ENCODE measurements around the gene SUDS3.
"Not testable (repeated sequence)": the region's sequence is repeated elsewhere in the genome, so short reads cannot be mapped to it uniquely, and the experiment has no call there.

The SUDS3 gene

DNA sequence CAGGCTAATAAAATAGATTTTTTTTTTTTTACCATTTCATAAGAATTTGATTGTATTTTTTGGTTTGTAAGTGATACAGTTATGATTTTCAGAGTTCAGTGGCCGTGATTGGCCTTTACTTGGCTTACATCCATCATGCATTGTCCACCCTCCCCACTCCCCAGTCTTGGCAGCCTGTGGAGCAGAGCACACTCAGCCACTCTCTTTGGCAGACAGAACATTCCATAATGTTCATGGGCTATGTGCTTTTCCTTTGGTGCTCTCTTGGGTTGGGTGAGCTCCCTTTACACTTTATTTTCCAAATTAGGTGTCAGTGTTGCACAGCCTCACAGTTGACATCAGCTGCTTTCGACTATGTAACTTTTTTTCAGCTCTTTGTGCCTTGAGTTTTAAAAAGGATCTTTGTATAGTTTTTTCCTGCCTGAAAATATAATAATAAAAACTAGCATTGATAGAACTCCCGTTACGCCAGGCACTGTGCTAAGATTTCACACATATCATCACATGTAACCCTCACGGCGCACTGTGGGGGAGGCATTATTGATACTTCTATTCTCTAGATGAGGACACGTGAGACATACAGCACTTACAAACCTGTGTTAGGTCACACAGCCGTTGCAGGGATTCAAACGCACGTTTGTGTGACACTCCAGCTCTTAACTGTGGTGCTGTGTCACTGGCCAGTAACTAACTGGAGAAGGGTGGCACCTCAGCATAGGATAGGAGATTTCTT, 21.5 kb downstream of the SUDS3 start:
- no peak for DNase-seq (ENCODE audit: low read depth in 2 of 2)

DNA sequence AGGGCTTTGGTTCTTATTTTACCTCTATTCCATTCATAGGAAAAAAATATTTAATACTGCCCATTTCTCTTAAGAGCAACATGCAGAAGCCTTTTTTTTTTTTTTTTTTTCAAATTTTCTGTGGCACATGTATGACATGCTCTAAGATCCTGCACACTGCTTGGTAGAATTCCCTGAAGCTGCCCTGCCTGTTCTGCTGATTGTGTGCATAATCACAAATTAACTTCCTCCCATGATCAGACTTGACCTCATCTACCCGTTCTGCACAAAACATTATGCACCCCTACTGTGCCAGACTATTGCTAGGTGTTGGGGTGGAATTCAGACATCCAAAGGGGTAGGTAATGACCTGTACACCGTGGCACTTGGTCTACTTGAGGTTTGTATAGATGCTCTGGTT, 22.2 kb downstream of the SUDS3 start:
- no peak for DNase-seq (ENCODE audit: low read depth in 2 of 2)

DNA sequence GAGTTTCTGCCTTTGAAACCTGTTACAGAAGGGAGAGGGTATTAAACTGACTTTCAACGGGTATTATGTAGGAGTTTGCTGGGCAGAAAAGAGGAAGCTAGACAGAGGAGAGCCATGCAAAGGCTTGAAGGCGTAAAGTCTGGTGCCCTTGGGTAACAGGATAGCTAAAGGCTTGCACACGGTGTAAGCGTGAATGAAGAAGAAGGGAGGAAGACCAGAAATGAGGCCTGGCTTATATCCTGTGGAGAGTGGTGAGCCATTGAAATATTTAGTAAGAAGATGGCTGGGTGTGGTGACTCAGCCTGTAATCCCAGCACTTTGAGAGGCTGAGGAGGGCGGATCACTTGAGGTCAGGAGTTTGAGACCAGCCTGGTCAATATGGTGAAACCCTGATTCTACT, 22.6 kb downstream of the SUDS3 start:
- no peak for DNase-seq (ENCODE audit: low read depth in 2 of 2)

DNA sequence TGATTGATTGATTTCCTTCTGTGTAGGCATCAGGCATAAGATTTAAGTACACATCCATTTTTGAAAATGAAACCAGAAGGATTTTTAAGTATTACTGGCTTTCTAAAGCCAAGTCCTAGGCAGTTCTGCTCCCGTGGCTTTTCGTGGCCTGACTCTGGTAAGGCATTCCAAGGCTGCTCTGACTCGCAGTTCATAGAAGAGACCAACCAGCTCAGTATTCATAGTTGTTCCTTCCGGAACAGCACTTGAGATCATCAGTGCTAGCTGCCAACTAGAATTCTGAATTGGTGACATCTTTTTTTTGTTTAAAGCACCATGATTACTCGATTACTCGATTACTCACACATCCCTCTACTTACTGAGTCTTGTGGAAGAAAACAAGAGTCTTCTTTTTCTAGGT, 25.9 kb downstream of the SUDS3 start:
- DNase-seq (ENCODE audit: low read depth in 2 of 2): peak; percentile 46 to 47

DNA sequence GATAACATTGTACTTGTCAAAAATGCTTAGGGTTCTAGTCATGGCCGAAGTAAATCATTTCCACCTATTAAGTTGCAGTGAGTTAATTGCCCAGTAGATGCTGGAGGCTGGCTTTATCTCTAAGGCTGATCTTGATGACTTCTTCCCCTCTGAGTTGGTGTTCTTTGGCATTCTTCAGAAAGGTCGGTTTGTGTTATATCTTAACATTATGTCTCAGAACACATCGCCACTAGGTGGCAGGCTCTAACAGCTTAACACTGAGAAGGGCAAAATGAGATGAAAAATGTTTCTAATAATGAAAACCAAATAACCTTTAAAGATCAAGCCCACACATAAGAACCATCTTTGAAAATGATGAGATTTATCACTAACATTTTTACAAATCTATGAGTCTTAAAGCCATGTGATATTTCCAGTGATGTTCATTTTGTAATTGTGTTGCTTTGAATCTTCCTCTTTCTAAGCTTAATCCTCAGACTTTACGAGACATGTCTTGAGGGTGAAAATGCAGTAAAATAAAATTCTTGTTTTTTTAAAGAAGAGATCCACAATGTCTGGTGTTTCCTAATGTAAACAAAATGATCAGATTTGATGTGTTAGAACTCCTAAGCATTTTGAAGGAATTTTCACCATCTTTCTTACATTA, 28.6 kb downstream of the SUDS3 start:
- peak; percentile 23 to 29 for DNase-seq (ENCODE audit: low read depth in 2 of 2)

DNA sequence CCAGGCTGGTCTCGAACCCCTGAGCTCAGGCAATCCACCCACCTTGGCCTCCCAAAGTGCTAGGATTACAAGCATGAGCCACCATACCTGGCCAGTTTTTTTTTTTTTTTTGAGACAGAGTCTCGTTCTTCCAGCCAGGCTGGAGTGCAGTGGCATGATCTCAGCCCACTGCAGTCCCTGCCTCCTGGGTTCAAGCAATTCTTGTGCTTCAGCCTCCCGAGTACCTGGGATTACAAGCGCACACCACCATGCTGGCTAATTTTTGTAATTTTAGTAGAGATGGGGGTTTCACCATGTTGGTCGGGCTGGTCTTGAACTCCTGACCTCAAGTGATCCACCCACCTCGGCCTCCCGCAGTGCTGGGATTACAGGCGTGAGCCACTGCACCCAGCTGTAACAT, 31.9 kb downstream of the SUDS3 start:
- DNase-seq (ENCODE audit: low read depth in 2 of 2): not testable (repeated sequence)

DNA sequence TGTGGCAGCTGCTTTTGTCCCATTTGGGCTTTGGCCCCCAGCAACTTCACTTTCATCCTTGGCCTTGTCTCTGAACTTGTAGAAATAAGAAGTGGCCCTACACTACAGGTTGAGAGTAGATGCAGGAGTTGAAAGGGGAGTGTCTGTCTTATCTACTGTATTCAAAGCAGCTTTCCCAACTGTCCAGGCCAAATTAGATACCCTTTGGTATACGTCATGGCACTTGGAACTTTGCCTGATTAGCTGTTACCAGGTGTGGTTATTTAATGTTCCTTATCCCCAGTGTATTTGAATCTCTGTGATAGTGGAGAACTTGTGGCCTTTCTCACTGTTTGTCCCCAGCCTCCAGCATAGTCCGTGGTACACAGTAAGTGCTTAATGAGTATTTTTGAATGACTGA, 33.5 kb downstream of the SUDS3 start:
- no peak for DNase-seq (ENCODE audit: low read depth in 2 of 2)

DNA sequence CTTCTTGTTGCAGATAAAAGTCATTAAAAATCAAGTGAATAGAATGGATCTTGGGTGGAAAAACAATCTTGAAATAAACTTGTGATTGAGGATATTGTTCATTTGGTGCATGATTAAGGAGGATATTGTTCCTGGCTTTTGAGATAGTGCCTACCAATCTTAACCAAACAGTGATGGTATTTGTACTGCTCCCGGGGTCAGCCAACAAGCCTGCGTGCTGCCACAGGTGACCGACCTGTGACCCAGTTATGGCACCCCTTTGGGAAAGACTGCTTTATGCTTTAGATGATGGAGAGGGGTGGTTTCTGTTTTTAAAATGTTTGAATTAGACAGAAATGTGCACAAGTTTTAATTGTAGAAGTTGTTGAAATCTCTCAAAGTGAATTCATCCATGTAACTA, 41.6 kb downstream of the SUDS3 start:
- no peak for DNase-seq (ENCODE audit: low read depth in 2 of 2)

DNA sequence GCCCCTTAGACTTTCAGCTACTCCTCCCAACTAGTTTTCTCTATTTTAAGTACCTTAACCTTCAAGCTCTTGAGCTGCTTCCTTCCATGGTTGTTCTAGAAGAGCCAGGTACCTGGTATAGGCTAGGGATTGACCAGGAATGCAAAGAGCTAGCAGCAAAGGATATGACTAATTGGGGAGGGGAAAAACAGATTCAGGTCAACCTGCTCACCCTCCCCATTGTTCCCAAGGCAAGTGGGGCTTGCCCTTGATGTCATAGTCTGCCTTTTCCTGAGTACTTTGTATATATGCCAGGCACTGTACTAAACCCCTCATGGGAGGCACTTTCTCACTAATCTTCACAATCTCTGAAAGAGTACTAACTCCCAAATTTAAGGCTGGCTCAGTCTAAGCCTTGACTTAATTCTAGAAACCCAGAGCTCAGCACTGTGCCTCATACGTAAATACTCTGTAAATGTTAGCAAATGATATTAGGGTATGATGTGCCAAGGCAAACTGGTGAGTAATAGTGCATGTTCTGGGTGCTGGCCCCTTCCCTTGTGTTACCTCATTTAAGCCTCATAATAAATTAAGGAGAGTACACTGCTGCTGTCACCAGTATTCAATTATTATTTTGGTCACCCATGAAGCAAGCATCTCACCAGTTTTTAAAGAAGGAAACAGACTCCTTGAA, 42.2 kb downstream of the SUDS3 start:
- DNase-seq (ENCODE audit: low read depth in 2 of 2): no peak

DNA sequence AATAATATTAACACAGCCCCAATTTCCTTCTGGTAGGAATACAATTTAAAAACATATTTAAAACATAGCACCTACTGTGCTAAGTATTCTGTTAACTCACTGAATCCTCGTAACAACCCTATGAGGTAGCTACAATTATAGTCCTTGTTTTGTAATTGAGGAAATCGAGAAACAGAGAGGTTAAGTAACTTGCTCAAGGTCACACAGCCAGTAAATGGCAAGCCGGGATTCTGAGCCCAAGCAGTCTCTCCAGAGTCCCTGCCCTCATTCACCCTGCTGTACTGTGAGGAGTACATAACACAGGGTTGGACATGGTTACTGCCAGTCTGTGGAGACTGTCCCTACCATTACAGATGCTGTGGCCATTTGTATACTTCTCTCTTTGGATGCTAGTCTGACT, 44.3 kb downstream of the SUDS3 start:
- no peak for DNase-seq (ENCODE audit: low read depth in 2 of 2)

DNA sequence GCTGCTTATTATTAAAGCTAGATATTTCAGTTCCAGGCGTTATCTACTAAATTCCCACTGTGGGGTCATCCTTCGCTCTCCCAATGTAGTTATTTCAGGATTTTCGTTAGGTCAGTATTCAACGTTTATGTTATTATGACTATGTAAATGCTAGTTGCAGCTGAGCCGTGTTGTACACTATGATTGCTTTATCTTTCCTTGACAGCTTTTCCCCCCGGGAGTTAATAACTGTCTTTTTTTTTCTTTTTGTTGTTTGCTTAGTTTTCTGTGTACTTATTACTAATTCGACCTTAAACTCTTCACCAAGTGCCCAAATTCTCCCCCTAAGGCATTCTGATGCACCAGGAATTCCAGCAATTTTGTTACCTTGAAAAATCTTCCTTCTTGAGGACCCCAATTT, 48.5 kb downstream of the SUDS3 start:
- no peak for DNase-seq (ENCODE audit: low read depth in 2 of 2)

DNA sequence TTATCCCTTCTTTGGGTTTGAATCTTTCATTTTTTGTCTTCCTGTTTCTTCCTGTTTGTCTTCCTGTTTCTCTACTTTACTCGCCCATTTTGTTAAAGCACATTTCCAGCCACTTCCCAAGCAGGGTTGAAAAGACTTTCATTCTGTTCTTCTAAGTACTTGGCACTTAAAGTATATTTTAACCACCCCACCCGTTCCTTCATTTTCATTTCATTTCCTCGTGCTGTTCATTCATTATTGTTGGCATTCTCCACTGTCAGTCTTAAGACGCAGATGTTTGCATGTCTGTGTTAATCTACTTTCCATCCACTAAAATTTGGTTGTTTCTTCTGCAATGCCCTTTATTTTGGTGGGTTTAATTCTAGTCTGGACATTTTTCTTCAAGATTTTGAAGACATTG, 49.0 kb downstream of the SUDS3 start:
- no peak for DNase-seq (ENCODE audit: low read depth in 2 of 2)

DNA sequence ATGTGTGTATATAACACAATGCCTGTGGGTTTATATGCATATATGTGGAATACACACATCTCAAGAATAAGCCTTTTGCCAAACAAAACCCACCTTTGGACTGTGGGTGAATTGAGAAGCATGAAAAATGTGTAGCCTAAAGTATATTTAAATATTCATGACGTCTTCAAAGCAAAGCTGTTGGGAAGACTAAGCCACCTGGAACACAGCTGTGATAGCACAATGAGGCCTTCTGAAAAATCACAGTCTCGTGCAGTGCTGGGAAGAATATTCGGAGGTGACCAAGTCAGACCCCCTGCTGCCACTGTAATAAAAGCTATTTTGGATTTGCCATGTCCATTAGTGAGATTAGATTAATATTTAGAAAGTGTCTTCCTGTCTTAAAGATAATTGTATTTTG, 51.5 kb downstream of the SUDS3 start:
- DNase-seq (ENCODE audit: low read depth in 2 of 2): no peak

DNA sequence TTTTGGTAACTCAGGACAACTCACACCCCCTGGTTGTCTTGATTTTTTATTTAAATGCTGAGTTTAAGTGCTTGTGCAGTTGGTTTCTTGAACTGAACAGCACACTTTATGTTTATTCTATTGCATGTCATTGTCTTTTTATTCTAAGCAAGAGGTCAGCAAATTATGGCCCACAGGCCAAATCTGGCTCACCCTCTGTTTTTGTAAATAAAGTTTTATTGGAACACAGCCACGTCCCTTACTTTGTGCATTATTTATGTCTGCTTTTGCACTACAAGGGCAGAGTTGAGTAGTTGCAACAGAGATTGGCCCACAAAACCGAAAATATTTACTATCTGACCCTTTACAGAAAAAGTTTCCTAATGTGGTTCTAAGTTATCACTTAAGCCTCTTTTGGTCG, 52.3 kb downstream of the SUDS3 start:
- DNase-seq (ENCODE audit: low read depth in 2 of 2): no peak

DNA sequence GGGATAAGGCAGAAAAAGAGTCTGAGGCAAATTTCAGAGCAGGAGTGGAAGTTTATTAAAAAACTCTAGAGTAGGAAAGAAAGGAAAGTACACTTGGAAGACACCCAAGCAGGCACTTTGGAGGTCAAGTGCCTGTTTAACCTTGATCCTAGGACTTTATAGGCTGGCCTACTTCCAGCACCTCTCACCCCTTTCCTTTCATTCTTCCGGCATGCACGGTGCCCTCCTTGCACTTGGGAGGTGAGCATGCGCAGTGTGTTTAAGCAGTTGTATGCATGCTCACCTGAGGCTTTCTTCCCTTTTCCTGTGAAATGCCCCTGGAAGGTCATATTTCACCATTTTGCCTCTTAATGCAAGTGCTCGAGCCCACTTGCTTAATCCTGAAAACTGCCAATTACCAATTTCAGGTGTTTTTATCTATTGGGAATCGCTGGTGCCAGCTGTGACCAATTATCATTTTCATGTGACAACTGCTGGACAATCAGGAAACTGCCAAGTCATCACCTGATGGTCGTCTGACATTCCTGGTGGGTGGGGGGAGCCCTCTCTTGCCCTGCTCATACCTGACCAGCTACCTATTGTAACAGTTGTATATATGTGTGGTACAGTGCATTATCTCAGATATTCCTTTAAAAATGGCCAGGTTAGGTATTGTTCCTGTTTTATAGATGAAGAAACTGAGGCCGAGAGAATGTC, 53.5 kb downstream of the SUDS3 start:
- no peak for DNase-seq (ENCODE audit: low read depth in 2 of 2)

DNA sequence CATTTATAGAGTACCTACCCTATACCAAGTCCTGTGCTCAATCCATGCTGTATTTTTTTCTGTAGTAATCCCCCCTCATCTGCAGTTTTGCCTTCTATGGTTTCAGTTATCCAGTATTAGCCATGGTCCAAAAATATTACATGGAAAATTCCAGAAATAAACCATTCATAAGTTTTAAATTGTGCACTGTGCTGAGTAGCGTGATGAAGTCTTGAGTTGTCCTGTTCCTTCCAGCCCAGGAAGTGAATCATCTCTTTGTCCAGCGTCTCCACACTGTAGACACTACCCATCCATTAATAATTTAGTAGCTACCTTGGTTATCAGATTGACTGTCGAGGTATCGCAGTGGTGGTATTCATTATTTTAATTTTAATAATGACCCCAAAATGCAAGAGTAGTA, 54.2 kb downstream of the SUDS3 start:
- no peak for DNase-seq (ENCODE audit: low read depth in 2 of 2)

DNA sequence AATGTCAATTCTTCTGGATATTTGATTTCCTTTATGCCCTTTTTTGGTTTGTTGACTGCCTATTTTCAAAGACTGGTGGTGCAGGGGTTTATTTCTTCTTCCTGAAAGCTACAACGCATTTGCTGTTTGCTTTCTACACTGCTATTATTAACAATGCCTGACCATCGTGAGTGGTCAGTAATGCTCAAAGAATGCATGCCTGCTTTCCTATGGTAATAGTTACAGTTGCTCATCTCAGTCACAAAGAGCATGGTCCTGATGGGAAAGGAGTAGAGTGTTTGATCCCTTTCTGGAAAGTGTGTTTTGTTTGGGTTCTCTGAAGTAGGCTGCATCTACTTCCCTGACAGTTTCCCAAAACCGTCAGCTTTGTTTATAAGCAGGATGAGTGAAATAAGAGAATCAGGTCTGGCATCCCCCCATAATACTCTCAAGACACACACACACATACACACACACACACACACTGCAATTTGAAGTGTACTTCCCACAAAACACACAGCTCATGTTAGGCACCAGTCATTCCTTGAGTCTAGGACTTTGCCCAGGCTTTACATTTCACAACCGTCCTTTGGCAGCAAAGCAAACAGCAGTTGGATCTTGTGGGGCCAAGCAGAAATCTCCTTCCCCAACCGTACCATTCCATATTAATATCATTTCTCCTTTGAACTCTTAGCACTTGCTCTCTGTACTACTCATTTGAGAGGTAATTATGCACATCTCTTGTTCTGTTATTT, 56.6 kb downstream of the SUDS3 start:
- no peak for DNase-seq (ENCODE audit: low read depth in 2 of 2)

DNA sequence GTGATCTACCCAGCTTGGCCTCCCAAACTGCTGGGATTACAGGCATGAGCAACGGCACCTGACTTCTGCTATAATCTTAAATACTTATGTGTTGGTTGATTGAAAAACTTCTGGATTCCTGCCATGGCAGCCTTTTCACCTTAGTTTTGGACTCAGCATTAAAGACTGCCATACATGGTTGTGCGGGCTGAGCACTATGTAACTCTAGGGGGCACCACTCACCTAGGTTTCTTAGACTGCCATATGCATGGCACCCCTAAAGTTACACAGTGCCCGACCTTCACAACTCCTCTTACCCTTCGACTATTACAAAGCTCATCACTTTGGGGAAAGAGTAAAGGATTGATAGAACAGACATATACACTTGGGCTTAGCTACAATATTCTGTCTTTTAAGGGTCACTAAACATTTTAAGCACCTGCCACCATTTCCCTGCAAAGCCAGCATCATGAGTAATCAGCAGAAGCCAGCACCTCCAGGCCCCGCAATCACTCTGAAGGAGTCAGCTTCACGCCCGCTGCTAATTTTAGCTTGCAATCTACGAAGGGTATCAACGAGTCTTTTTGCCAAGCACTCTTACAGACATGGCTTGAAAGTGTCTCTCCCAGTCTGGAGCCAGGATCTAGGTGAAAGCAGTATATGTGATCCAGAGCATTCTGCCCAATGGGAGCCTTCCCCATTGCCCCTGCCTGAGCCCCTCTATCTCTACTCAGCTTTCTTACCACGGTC, 59.8 kb downstream of the SUDS3 start:
- DNase-seq (ENCODE audit: low read depth in 2 of 2): no peak

DNA sequence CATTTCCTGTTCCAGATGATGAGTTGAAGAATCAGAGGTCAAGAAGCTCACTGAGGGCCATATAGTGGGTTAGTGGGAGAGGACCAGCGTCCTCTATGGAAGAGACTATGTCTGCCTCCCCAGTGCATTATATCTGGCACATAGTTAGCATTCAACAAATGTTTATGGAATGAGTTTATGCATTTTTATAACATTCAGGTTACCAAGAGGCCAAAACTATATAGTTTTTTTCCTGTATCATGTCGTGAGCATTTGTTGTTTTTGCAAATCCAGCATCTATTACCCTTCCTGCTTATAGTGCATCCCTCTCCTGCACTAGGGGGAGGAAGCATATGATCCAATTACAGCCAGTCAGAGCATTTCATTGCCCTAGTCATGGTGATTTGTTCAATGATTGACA, 60.6 kb downstream of the SUDS3 start:
- peak; percentile 75 to 76 for DNase-seq (ENCODE audit: low read depth in 2 of 2)

DNA sequence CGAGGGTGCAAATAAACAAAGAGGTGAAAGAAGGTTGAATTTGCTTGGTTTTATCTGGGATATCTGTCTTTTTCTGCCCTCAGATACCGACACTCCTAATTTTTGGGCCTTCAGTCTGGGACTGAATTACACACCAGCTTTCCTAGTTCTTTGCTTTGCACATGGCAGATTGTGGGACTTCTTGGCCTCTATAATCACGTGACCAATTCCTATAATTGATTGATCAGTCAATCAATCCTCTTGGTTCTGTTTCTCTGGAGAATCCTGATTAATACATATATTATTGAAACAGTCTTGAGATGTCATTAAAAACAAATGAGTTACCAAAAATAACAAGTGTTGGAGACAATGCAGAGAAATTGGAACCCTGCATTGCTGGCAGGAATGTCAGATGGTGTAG, 62.7 kb downstream of the SUDS3 start:
- DNase-seq (ENCODE audit: low read depth in 2 of 2): no peak

DNA sequence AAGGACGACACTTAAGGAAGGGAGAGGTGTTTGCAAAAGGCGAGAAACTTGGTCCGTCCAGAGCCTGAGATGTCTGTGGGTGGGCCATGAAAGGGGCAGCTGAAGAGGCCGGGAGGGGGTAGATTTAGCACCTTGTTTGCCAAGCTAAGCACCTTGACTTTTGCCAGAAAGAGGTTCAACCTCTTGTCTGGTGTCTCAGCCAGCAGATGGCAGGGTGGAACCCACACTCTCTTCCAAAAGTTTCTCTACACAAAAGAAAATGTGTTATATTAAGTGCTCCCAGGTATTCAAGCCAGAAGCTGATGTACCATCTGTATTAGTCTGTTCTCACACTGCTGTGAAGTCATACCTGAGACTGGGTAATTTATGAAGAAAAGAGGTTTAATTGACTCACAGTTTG, 69.9 kb downstream of the SUDS3 start:
- no peak for DNase-seq (ENCODE audit: low read depth in 2 of 2)
